Measurements from ENCODE around the gene MGRN1.

- TF ChIP-seq CTCF (IDR thresholded peaks at IDR 0.05) (no peak), POLR2A (IDR thresholded peaks at IDR 0.05) (no peak)
Measured at GRCh38 chr16:4617880-4618279, 6.7 kb upstream of the MGRN1 start.
